ENCODE measurements around the gene DYNLT4.

DYNLT4 gene

GRCh38 chr1:44835738-44836675, 28.9 kb upstream of the DYNLT4 start:
- TF ChIP-seq CTCF (IDR thresholded peaks at IDR 0.05; ENCODE audit: low read depth, low read length), result peak; percentile 89
- peak; percentile 91 to 92 for DNase-seq (ENCODE audit: low read depth in 2 of 2)
- no peak overlapping the region for H3K4me3 ChIP-seq (replicated peaks in 1 of 2; ENCODE audit: low read depth in 2 of 2, low read length in 2 of 2)

- DNase-seq (ENCODE audit: low read depth in 2 of 2), result no peak
- no peak overlapping the region for H3K4me3 ChIP-seq (replicated peaks in 1 of 2; ENCODE audit: low read depth in 2 of 2, low read length in 2 of 2)
- no peak for TF ChIP-seq CTCF (IDR thresholded peaks at IDR 0.05; ENCODE audit: low read depth, low read length)
Measured at GRCh38 chr1:44834328-44834727, 27.2 kb upstream of the DYNLT4 start.

DNA sequence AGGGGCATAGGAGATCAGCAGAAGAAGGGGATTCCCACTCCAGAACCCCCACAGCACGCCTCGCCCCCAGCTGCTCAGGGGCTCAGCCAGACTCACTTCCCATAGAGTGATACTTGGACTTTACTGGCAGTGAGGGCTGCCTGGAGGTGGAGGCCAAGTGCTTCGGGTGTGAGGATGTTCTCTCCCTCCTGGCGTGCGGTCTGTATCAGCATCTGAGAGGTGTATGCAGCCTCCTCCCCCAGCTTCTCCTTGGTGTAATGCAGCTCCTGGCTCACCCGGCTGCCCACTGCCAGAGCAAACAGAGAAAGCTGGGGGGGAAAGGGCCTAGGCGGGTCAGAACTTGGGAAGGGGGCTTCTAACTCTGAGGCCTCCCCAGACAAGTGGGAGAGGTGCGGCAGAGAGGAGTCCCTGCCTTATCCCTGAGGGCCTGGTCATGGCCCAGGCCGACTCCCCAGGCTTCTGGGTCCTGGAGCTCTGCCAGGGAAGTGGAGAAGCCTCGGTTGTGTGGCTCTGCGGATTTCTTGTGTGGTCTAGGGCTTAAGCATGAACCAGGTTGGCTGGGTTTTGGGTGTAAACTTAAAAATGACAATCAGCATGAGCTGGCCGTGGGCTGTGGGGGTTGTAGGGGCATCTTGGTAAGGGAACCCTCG, 25.0 kb upstream of the DYNLT4 start:
- DNase-seq (ENCODE audit: low read depth in 2 of 2), result no peak
- H3K4me3 ChIP-seq (replicated peaks in 1 of 2; ENCODE audit: low read depth in 2 of 2, low read length in 2 of 2), result no peak overlapping the region
- TF ChIP-seq CTCF (IDR thresholded peaks at IDR 0.05; ENCODE audit: low read depth, low read length), result no peak

DNA sequence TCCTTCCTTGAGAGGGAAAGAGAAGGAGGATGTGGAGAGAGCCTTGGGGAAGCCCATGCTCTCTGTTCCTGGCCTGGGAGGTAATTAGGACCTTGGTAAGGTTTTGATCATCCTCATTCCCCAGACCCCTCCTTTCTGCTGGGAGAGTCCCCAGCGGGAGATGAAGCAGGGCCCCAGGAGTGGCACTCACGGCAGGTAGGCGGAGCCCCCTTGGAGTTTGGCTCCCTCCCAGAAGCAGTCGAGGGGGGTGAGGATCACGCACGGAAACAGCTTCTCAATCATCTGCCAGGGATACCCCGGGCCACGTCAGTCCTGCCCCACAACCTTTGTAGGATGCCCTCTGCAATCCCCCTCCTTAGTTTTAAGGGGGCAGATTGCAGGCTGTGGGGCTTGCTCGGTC, 24.4 kb upstream of the DYNLT4 start:
- H3K4me3 ChIP-seq (replicated peaks in 1 of 2; ENCODE audit: low read depth in 2 of 2, low read length in 2 of 2), result no peak overlapping the region
- DNase-seq (ENCODE audit: low read depth in 2 of 2), result no peak
- TF ChIP-seq CTCF (IDR thresholded peaks at IDR 0.05; ENCODE audit: low read depth, low read length), result no peak

GRCh38 chr1:44830900-44831304, 23.8 kb upstream of the DYNLT4 start:
- H3K4me3 ChIP-seq (replicated peaks in 1 of 2; ENCODE audit: low read depth in 2 of 2, low read length in 2 of 2), result no peak overlapping the region
- DNase-seq (ENCODE audit: low read depth in 2 of 2), result no peak
- no peak for TF ChIP-seq CTCF (IDR thresholded peaks at IDR 0.05; ENCODE audit: low read depth, low read length)

DNA sequence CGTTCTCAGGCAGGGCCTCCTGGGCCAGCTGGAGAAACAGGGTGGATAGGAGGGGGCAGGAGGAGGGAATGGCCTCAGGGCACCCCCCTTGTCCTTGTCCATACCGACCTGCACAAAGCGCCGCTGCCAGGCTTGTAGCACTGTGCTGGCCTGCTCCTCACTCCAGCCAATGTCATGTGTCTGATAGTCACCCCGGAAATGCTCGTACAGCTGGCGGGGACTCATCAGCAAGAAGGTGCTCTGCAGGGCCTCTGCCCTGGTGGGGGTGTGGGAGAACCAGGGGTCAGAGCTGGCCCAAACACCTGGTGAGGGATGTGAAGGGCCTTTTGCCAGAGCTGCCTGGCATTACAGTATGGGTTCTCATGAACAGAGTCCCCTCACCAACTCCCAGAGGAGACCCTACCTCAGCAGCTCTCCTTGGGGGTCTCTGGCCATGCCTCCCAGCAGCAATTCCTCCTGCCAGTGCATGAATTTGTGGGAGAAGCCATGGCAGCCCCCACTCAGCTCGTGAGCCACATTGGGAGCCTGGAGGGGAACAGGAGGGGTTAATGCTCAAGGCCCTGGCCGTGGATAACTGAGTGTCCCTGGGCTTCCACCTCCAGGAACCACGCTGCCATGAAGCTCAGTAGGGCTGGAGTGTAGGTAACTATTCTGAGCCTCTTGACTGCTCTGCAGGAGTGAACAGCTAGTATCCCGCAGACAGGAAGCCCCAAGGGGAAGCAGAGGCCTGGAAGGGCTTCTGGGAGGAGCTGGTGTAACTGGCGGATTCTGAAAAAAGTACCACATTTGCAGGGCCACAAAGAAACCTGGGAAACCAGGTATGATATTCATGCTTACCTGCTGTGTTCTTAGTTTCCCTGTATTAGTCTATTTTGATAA, 22.6 kb upstream of the DYNLT4 start:
- DNase-seq (ENCODE audit: low read depth in 2 of 2), result no peak
- H3K4me3 ChIP-seq (replicated peaks in 1 of 2; ENCODE audit: low read depth in 2 of 2, low read length in 2 of 2), result no peak overlapping the region
- no peak for TF ChIP-seq CTCF (IDR thresholded peaks at IDR 0.05; ENCODE audit: low read depth, low read length)

Measured in cardiac fibroblast (primary cell).